PC-9 (cell line): Measurements from ENCODE around the gene ELK3. TPM values are rescaled to one million over a fixed set of nuclear protein-coding genes. Genes with fewer than 3 reads are reported as not detected.

Source experiments
- BruUV-seq: library from RNA; stranded (reverse); fragments of 400-500 nt; replicated peaks from 2 replicates; lab custom pipeline; 2021; lab: Mats Ljungman, UMichigan
- CTCF ChIA-PET: fragments of 300-600 bp; sonication (Branson Sonifier 250); formaldehyde crosslinking; loops from one replicate; lab custom pipeline; 2022; ENCODE audit warnings: antibody characterized with exemption; lab: Charles Lee
- POLR2A ChIA-PET: fragments of 300-600 bp; sonication (Branson Sonifier 250); formaldehyde crosslinking; loops from one replicate; lab custom pipeline; 2022; ENCODE audit warnings: antibody characterized with exemption; ENCODE audit not compliant: unreplicated experiment; lab: Charles Lee
- DNase-seq, 2 experiments: peaks; one replicate each; pipeline versions ENCODE4 v3.0.0 to v3.0.0-alpha.2; 2015 to 2022; ENCODE audit warnings: mixed read lengths in 1 of 2
- H2AFZ ChIP-seq: fragments of 200-600 bp; sonication (generic); 2 replicates; pipeline ENCODE4 v1.8.1; 2017; ENCODE audit warnings: antibody characterized with exemption
- H3F3A ChIP-seq: fragments of 200-600 bp; sonication (generic); 2 replicates; pipeline ENCODE4 v1.8.1; 2017; ENCODE audit warnings: antibody characterized with exemption, mild to moderate bottlenecking, low read depth; ENCODE audit not compliant: insufficient read depth
- H3K27ac ChIP-seq: fragments of 200-600 bp; sonication (generic); 2 replicates; pipeline ENCODE4 v1.6.1; 2016; ENCODE audit warnings: mixed run types
- H3K27me3 ChIP-seq: fragments of 200-600 bp; sonication (generic); 2 replicates; pipeline ENCODE4 v1.6.1; 2016; ENCODE audit warnings: low read depth, mixed run types; ENCODE audit not compliant: insufficient read depth
- H3K36me3 ChIP-seq: fragments of 200-600 bp; sonication (generic); 2 replicates; pipeline ENCODE4 v1.6.1; 2016; ENCODE audit warnings: low read depth, mixed run types
- H3K4me1 ChIP-seq: fragments of 200-600 bp; sonication (generic); replicated peaks from 2 replicates; pipeline ENCODE4 v1.6.1; 2016; ENCODE audit warnings: mixed run types; ENCODE audit not compliant: insufficient read depth
- H3K4me2 ChIP-seq: fragments of 200-600 bp; sonication (generic); 2 replicates; pipeline ENCODE4 v1.6.1; 2017; ENCODE audit warnings: mixed run types
- H3K4me3 ChIP-seq: fragments of 200-600 bp; sonication (generic); 2 replicates; pipeline ENCODE4 v1.6.1; 2016; ENCODE audit warnings: mixed run types
- H3K79me2 ChIP-seq: fragments of 200-600 bp; sonication (generic); 2 replicates; pipeline ENCODE4 v1.6.1; 2017; ENCODE audit warnings: low read depth, mixed run types
- H3K9me2 ChIP-seq: fragments of 200-600 bp; sonication (generic); 2 replicates; pipeline ENCODE4 v1.8.1; 2017; ENCODE audit warnings: mild to moderate bottlenecking; ENCODE audit not compliant: insufficient read depth
- H3K9me3 ChIP-seq: fragments of 200-600 bp; sonication (generic); 2 replicates; pipeline ENCODE4 v1.8.1; 2016; ENCODE audit warnings: low read depth; ENCODE audit not compliant: insufficient read depth
- H4K20me1 ChIP-seq: fragments of 200-600 bp; sonication (generic); 2 replicates; pipeline ENCODE4 v1.8.1; 2017; ENCODE audit not compliant: insufficient read depth
- CTCF ChIP-seq: fragments of 200-600 bp; sonication (generic); conservative IDR thresholded peaks from 2 replicates; pipeline ENCODE4 v1.6.1; 2017; ENCODE audit warnings: mixed run types, antibody characterized with exemption, mild to moderate bottlenecking, moderate library complexity
- EZH2 ChIP-seq: fragments of 200-600 bp; sonication (generic); IDR thresholded peaks from 2 replicates; pipeline ENCODE4 v1.8.0; 2017; ENCODE audit warnings: antibody characterized with exemption, low read depth
- intact Hi-C: fragments of 100-400 bp; cut with micrococcal nuclease; formaldehyde crosslinking; loops from one replicate; pipeline ENCODE4 v1.10.0; 2022; ENCODE audit not compliant: unreplicated experiment
- total RNA-seq: library from RNA; stranded (reverse); gene quantifications from 2 replicates; pipeline ENCODE4 v1.2.3, GENCODE V29; 2021

The ELK3 gene
- total RNA-seq, 1 experiment from 2014 or later: 52.3 TPM

- POLR2A ChIA-PET: no interaction called here
- H3K36me3 ChIP-seq: peaks cover 35% of the 10 kb centered on the region
Observed at GRCh38 chr12:96297504-96297903, 103.3 kb downstream of the ELK3 start.

GRCh38 chr12:96300064-96300463, 105.9 kb downstream of the ELK3 start:
- Histone ChIP-seq H3K27me3 (no peaks in the 10 kb centered on the region), H3K4me3 (no peak overlapping the region), H3K27ac (no peak overlapping the region), H3K36me3 (peaks cover 32% of the 10 kb centered on the region), H3K79me2 (peaks cover 4% of the 10 kb centered on the region; the same call in 1 of the 2 replicates), H3K4me1 (no peaks in the 10 kb centered on the region), H3K4me2 (no peak overlapping the region), H3K9me2 (no peaks in the 10 kb centered on the region), H3K9me3 (no peaks in the 10 kb centered on the region), H3F3A (peaks cover 25% of the 10 kb centered on the region; the same call in 1 of the 2 replicates), H2AFZ (no peak overlapping the region), H4K20me1 (peaks cover 6% of the 10 kb centered on the region; the same call in 1 of the 2 replicates)
- ChIA-PET POLR2A (no interaction called here), CTCF (no interaction called here)
- intact Hi-C loops: no loop called here
- no TSS peak for BruUV-seq
- TF ChIP-seq EZH2 (no peak), CTCF (no peak)
- no peak for DNase-seq

More at GRCh38 chr12:96297504-96297903, 103.3 kb downstream of the ELK3 start:
- Histone ChIP-seq H3K4me2 (no peak overlapping the region), H3K4me3 (no peak overlapping the region), H2AFZ (no peak overlapping the region), H3K4me1 (no peaks in the 10 kb centered on the region), H3K79me2 (peaks cover 4% of the 10 kb centered on the region; the same call in 1 of the 2 replicates), H3F3A (peaks cover 27% of the 10 kb centered on the region; the same call in 1 of the 2 replicates), H3K27ac (no peak overlapping the region), H3K9me3 (no peaks in the 10 kb centered on the region), H3K9me2 (no peaks in the 10 kb centered on the region), H4K20me1 (peaks cover 4% of the 10 kb centered on the region; the same call in 1 of the 2 replicates), H3K27me3 (no peaks in the 10 kb centered on the region)
- intact Hi-C loops: loop anchor here (10.0 kb wide), 1 partner anchor 97 kb away; no protein-coding TSS in a partner anchor
- no peak for TF ChIP-seq CTCF
- no peak for TF ChIP-seq EZH2
- no TSS peak for BruUV-seq
- no peak for DNase-seq
- CTCF ChIA-PET: no interaction called here

GRCh38 chr12:96301732-96302131, 107.6 kb downstream of the ELK3 start:
- no peak overlapping the region for H3K4me3 ChIP-seq
- TF ChIP-seq EZH2: no peak
- no peak for TF ChIP-seq CTCF
- no peak overlapping the region for H3K4me2 ChIP-seq
- ChIA-PET POLR2A (no interaction called here), CTCF (no interaction called here)
- DNase-seq: no peak
- peaks cover 12% of the 10 kb centered on the region; the same call in 1 of the 2 replicates for H3F3A ChIP-seq
- no peak overlapping the region for H2AFZ ChIP-seq
- H3K27ac ChIP-seq: no peak overlapping the region
- H4K20me1 ChIP-seq: peaks cover 8% of the 10 kb centered on the region; the same call in 1 of the 2 replicates
- no peaks in the 10 kb centered on the region for H3K9me2 ChIP-seq
- H3K4me1 ChIP-seq: no peaks in the 10 kb centered on the region
- H3K27me3 ChIP-seq: no peaks in the 10 kb centered on the region
- H3K79me2 ChIP-seq: peaks cover 5% of the 10 kb centered on the region; the same call in 1 of the 2 replicates
- H3K36me3 ChIP-seq: peaks cover 23% of the 10 kb centered on the region
- BruUV-seq: no TSS peak
- intact Hi-C loops: no loop called here
- no peaks in the 10 kb centered on the region for H3K9me3 ChIP-seq
